ENCODE data around the gene IGSF5.

The IGSF5 gene

GRCh38 chr21:39834543-39834942 lies 89.6 kb downstream of the IGSF5 start:
- DNase-seq, result no peak

- DNase-seq, result no peak
Observed at GRCh38 chr21:39837861-39838359, 92.9 kb downstream of the IGSF5 start.

GRCh38 chr21:39840373-39841097 lies 95.6 kb downstream of the IGSF5 start:
- peak in 1 of 14 donors; percentile 7 for DNase-seq

GRCh38 chr21:39842741-39843459 lies 97.9 kb downstream of the IGSF5 start:
- DNase-seq, result no peak

- DNase-seq, result no peak
Observed at GRCh38 chr21:39843483-39843882, 98.5 kb downstream of the IGSF5 start.

GRCh38 chr21:39843916-39844315 lies 98.9 kb downstream of the IGSF5 start:
- DNase-seq, result no peak

GRCh38 chr21:39845571-39846130 lies 100.7 kb downstream of the IGSF5 start:
- no peak for DNase-seq

GRCh38 chr21:39847877-39848276 lies 102.9 kb downstream of the IGSF5 start:
- no peak for DNase-seq

GRCh38 chr21:39849014-39849655 lies 104.2 kb downstream of the IGSF5 start:
- DNase-seq, result no peak

GRCh38 chr21:39850333-39850732 lies 105.3 kb downstream of the IGSF5 start:
- no peak for DNase-seq

GRCh38 chr21:39851002-39851618 lies 106.1 kb downstream of the IGSF5 start:
- DNase-seq, result no peak

Data from C1 segment of cervical spinal cord (tissue), 14 donors.